Liver (tissue), 9 donors: ENCODE data around the gene FBXO21. TPM values are rescaled to one million over a fixed set of nuclear protein-coding genes. Genes with fewer than 3 reads are reported as not detected.

Source experiments
- DNase-seq: peaks from one replicate; pipeline ENCODE4 v3.0.0-alpha.2; 2017; ENCODE audit warnings: low spot score
- H3K27ac ChIP-seq, 2 donors: one replicate each; pipeline ENCODE4 v1.7.0; 2013; ENCODE audit warnings: inconsistent platforms in 2 of 2, low read length in 2 of 2, control low read depth in 1 of 2, low read depth in 1 of 2, mild to moderate bottlenecking in 1 of 2
- H3K27me3 ChIP-seq, 4 donors: one replicate each; pipeline versions ENCODE4 v1.6.1 to v1.7.0; 2013; ENCODE audit warnings: low read length in 3 of 4, inconsistent platforms in 1 of 4, mild to moderate bottlenecking in 1 of 4, moderate library complexity in 1 of 4; ENCODE audit not compliant: control insufficient read depth in 4 of 4, insufficient read depth in 4 of 4
- H3K36me3 ChIP-seq, 4 donors: one replicate each; pipeline versions ENCODE4 v1.6.1 to v1.7.0; 2013; ENCODE audit warnings: low read length in 3 of 4, mild to moderate bottlenecking in 3 of 4, low read depth in 1 of 4, moderate library complexity in 1 of 4; ENCODE audit not compliant: control insufficient read depth in 4 of 4, insufficient read depth in 3 of 4
- H3K4me1 ChIP-seq, 4 donors: one replicate each; pipeline versions ENCODE4 v1.6.1 to v1.7.0; 2013; ENCODE audit warnings: low read length in 3 of 4, mild to moderate bottlenecking in 3 of 4, moderate library complexity in 1 of 4; ENCODE audit not compliant: control insufficient read depth in 4 of 4, insufficient read depth in 4 of 4
- H3K4me3 ChIP-seq, 3 donors: one replicate each; pipeline versions ENCODE4 v1.6.1 to v1.7.0; 2013; ENCODE audit warnings: low read length in 3 of 3, control low read depth in 1 of 3, low read depth in 1 of 3, mild to moderate bottlenecking in 1 of 3
- H3K9ac ChIP-seq, 2 donors: one replicate each; pipeline ENCODE4 v1.7.0; 2013; ENCODE audit warnings: low read length in 2 of 2, mild to moderate bottlenecking in 2 of 2, moderate library complexity in 2 of 2, control low read depth in 1 of 2, low read depth in 1 of 2
- H3K9me3 ChIP-seq, 4 donors: one replicate each; pipeline versions ENCODE4 v1.6.1 to v1.7.0; 2013; ENCODE audit warnings: low read length in 3 of 4; ENCODE audit not compliant: control insufficient read depth in 4 of 4
- ATF3 ChIP-seq: IDR thresholded peaks from 2 replicates; pipeline ENCODE4 v1.6.1; 2016; ENCODE audit warnings: antibody characterized with exemption
- CTCF ChIP-seq: fragments of 150-350 bp; IDR thresholded peaks from 2 replicates; pipeline ENCODE4 v1.5.1; 2017; ENCODE audit warnings: improper control_type of control experiment, low read depth, low read length; ENCODE audit not compliant: missing input control
- EGR1 ChIP-seq, 2 donors: IDR thresholded peaks; 2 replicates each; pipeline ENCODE4 v1.6.1; 2016 to 2018; ENCODE audit warnings: antibody characterized with exemption in 2 of 2, low read depth in 2 of 2
- FOXA1 ChIP-seq: IDR thresholded peaks from 2 replicates; pipeline ENCODE4 v1.6.1; 2016; ENCODE audit warnings: antibody characterized with exemption
- FOXA2 ChIP-seq: IDR thresholded peaks from 2 replicates; pipeline ENCODE4 v1.6.1; 2016; ENCODE audit warnings: antibody characterized with exemption
- GABPA ChIP-seq, 2 donors: IDR thresholded peaks in 1 of 2; conservative IDR thresholded peaks in 1 of 2; 2 replicates each; pipeline ENCODE4 v1.6.1; 2016; ENCODE audit warnings: antibody characterized with exemption in 2 of 2, mild to moderate bottlenecking in 1 of 2, moderate library complexity in 1 of 2
- HNF4A ChIP-seq, 2 donors: conservative IDR thresholded peaks; 2 replicates each; pipeline ENCODE4 v1.6.1; 2016; ENCODE audit warnings: antibody characterized with exemption in 2 of 2, mild to moderate bottlenecking in 2 of 2
- HNF4G ChIP-seq: IDR thresholded peaks from 2 replicates; pipeline ENCODE4 v1.6.1; 2016; ENCODE audit warnings: antibody characterized with exemption
- JUND ChIP-seq, 2 donors: IDR thresholded peaks; 2 replicates each; pipeline ENCODE4 v1.6.1; 2016; ENCODE audit warnings: antibody characterized with exemption in 2 of 2
- MAX ChIP-seq: IDR thresholded peaks from 2 replicates; pipeline ENCODE4 v1.6.1; 2016; ENCODE audit warnings: antibody characterized with exemption
- NR2F2 ChIP-seq: IDR thresholded peaks from 2 replicates; pipeline ENCODE4 v1.6.1; 2016; ENCODE audit warnings: antibody characterized with exemption
- RAD21 ChIP-seq, 2 donors: IDR thresholded peaks; 2 replicates each; pipeline ENCODE4 v1.6.1; 2016; ENCODE audit warnings: antibody characterized with exemption in 2 of 2, mild to moderate bottlenecking in 2 of 2
- REST ChIP-seq: IDR thresholded peaks from 2 replicates; pipeline ENCODE4 v1.6.1; 2016; ENCODE audit warnings: antibody characterized with exemption, mild to moderate bottlenecking
- RXRA ChIP-seq, 2 donors: IDR thresholded peaks; 2 replicates each; pipeline ENCODE4 v1.6.1; 2017 to 2018; ENCODE audit warnings: antibody characterized with exemption in 2 of 2, mild to moderate bottlenecking in 1 of 2
- SP1 ChIP-seq: IDR thresholded peaks from 2 replicates; pipeline ENCODE4 v1.6.1; 2018; ENCODE audit warnings: antibody characterized with exemption, mild to moderate bottlenecking
- TAF1 ChIP-seq: conservative IDR thresholded peaks from 2 replicates; pipeline ENCODE4 v1.6.1; 2016; ENCODE audit warnings: antibody characterized with exemption, mild to moderate bottlenecking
- YY1 ChIP-seq: IDR thresholded peaks from 2 replicates; pipeline ENCODE4 v1.6.1; 2016; ENCODE audit warnings: antibody characterized with exemption, mild to moderate bottlenecking
- ZBTB33 ChIP-seq: IDR thresholded peaks from 2 replicates; pipeline ENCODE4 v1.6.1; 2016; ENCODE audit warnings: antibody characterized with exemption
- WGBS: extraction: QIAGEN DNeasy Blood & Tissue Kit; methylation state at CpG from one replicate; pipeline ENCODE4 v1.1.7; 2013; 5-methylcytosine and 5-hydroxymethylcytosine counted together
- polyA plus RNA-seq, 2 donors: library from polyadenylated mRNA; stranded (reverse) in 1 of 2; unstranded in 1 of 2; fragments of 200-250 nt in 1 of 2; fragments of >200 nt in 1 of 2; fragmentation: Nextera tagmentation in 1 of 2; extraction: Ambion mirVana in 1 of 2; gene quantifications; one replicate each; pipeline versions ENCODE4 v1.2.1 to v1.2.3, GENCODE V29; 2013 to 2015
- total RNA-seq, 2 donors: library from RNA; depleted of rRNA; stranded (reverse); fragments of >200 nt; gene quantifications; one replicate each; pipeline ENCODE4 v1.2.3, GENCODE V29; 2014
- donor health status: healthy.
- donor health status: healthy.
- donor health status: healthy.
- donor health status: healthy.
- donor health status: healthy.

Gene FBXO21
- total and polyA plus RNA-seq, 4 donors: 12.9 to 54.4 (median 21.1) TPM

GRCh38 chr12:117178745-117179144 lies 11.5 kb downstream of the FBXO21 start (continued):
- TF ChIP-seq REST (no peak), ZBTB33 (no peak)

GRCh38 chr12:117178301-117178700 lies 12.0 kb downstream of the FBXO21 start:
- H3K36me3 ChIP-seq: peaks cover 15 to 76% (median 68%) of the 10 kb centered on the region in 4 donors
- H3K27me3 ChIP-seq: no peaks in the 10 kb centered on the region
- no peak overlapping the region for H3K4me3 ChIP-seq
- no peaks in the 10 kb centered on the region for H3K9me3 ChIP-seq
- WGBS: 97% methylated on average over 10 of the region's 10 CpGs
- no peak overlapping the region for H3K27ac ChIP-seq
- no peak overlapping the region for H3K9ac ChIP-seq
- no peaks in the 10 kb centered on the region for H3K4me1 ChIP-seq
- no peak for TF ChIP-seq CTCF
- TF ChIP-seq TAF1: no peak
- no peak for TF ChIP-seq GABPA (IDR thresholded peaks at IDR 0.05 in 1 of 2, conservative IDR thresholded peaks at IDR 0.05 in 1 of 2)
- TF ChIP-seq RAD21 (IDR thresholded peaks at IDR 0.05): no peak
- no peak for TF ChIP-seq ATF3
- no peak for TF ChIP-seq NR2F2
- TF ChIP-seq FOXA1: no peak
- no peak for TF ChIP-seq SP1
- no peak for TF ChIP-seq ZBTB33
- no peak for TF ChIP-seq EGR1 (IDR thresholded peaks at IDR 0.05; ENCODE audit: low read depth in 2 of 2)
- no peak for TF ChIP-seq FOXA2
- TF ChIP-seq MAX: no peak
- TF ChIP-seq YY1: no peak
- TF ChIP-seq JUND (IDR thresholded peaks at IDR 0.05): no peak
- TF ChIP-seq REST: no peak
- TF ChIP-seq HNF4A (conservative IDR thresholded peaks at IDR 0.05): no peak
- TF ChIP-seq RXRA (IDR thresholded peaks at IDR 0.05): no peak
- no peak for TF ChIP-seq HNF4G
- DNase-seq: no peak
